HepG2 (cell line): ENCODE data around the gene TBC1D22A. TPM values are rescaled to one million over a fixed set of nuclear protein-coding genes. Genes with fewer than 3 reads are reported as not detected.

Experiments
- ATAC-seq: fragments of 200-7000 bp; cut with Tn5 transposase; 3 replicates; pipeline ENCODE4 v1.9.1; 2020; ENCODE audit warnings: mild to moderate bottlenecking, moderate library complexity
- BruUV-seq: library from RNA; stranded (reverse); fragments of 400-500 nt; replicated peaks from 2 replicates; lab custom pipeline; 2021; lab: Mats Ljungman, UMichigan
- CTCF ChIA-PET: fragments of 300-600 bp; formaldehyde crosslinking; extraction: SDS; loops from one replicate; lab custom pipeline; 2021; ENCODE audit warnings: low total read pairs, inconsistent platforms, low intra/inter-chr PET ratio; lab: Yijun Ruan, JAX
- POLR2A ChIA-PET: fragments of 350-600 bp; sonication (Branson Sonifier 250); formaldehyde crosslinking; loops from one replicate; lab custom pipeline; 2020; ENCODE audit warnings: antibody characterized with exemption, inconsistent platforms; lab: Yijun Ruan, JAX
- DNase-seq: peaks from one replicate; pipeline ENCODE4 v3.0.0-alpha.2; 2015; ENCODE audit warnings: low spot score
- FAIRE-seq: peaks from 3 replicates; lab custom pipeline; 2011; peaks lifted over from hg19 to GRCh38; lab: Jason Lieb, UNC
- H2AFZ ChIP-seq: one replicate; pipeline ENCODE4 v1.6.1; 2011; ENCODE audit warnings: low read length, inconsistent platforms
- H3K27ac ChIP-seq: fragments of 300-600 bp; 3 replicates; pipeline ENCODE4 v1.8.0; 2011; ENCODE audit warnings: mixed run types, mild to moderate bottlenecking, mixed read lengths, low read length, inconsistent platforms; ENCODE audit not compliant: insufficient read depth; ENCODE audit errors: extremely low read length
- H3K27me3 ChIP-seq, 2 experiments: fragments of 200-600 bp in 1 of 2; 2 replicates in 1 of 2; 3 replicates in 1 of 2; pipeline versions ENCODE4 v1.6.0 to v1.8.0; 2011; ENCODE audit warnings: low read length in 2 of 2, mild to moderate bottlenecking in 2 of 2, moderate library complexity in 2 of 2, inconsistent platforms in 1 of 2; ENCODE audit not compliant: insufficient read depth in 2 of 2, control insufficient read depth in 1 of 2
- H3K36me3 ChIP-seq, 2 experiments: fragments of 200-600 bp in 1 of 2; replicated peaks in 1 of 2; 2 replicates in 1 of 2; 3 replicates in 1 of 2; pipeline versions ENCODE4 v1.5.1 to v1.8.0; 2011; ENCODE audit warnings: low read length in 2 of 2, inconsistent platforms in 1 of 2; ENCODE audit not compliant: insufficient read depth in 2 of 2, control insufficient read depth in 1 of 2
- H3K4me1 ChIP-seq: 2 replicates; pipeline ENCODE4 v1.5.1; 2012; ENCODE audit warnings: low read length, inconsistent platforms; ENCODE audit not compliant: insufficient read depth
- H3K4me2 ChIP-seq: 2 replicates; pipeline ENCODE4 v1.6.0; 2011; ENCODE audit warnings: low read depth, low read length, inconsistent platforms
- H3K4me3 ChIP-seq, 3 experiments: fragments of 200-600 bp in 1 of 3; sonication (generic), shearing (Covaris generic) in 1 of 3; replicated peaks in 1 of 3; 2 replicates each; pipeline ENCODE4 v1.5.1; 2011 to 2016; ENCODE audit warnings: low read length in 3 of 3, inconsistent platforms in 2 of 3, low read depth in 2 of 3, mild to moderate bottlenecking in 2 of 3, control low read depth in 1 of 3, mixed read lengths in 1 of 3; ENCODE audit not compliant: insufficient read depth in 1 of 3
- H3K79me2 ChIP-seq: one replicate; pipeline ENCODE4 v1.6.1; 2011; ENCODE audit warnings: low read length, inconsistent platforms; ENCODE audit not compliant: insufficient read depth
- H3K9ac ChIP-seq: 2 replicates; pipeline ENCODE4 v1.6.0; 2011; ENCODE audit warnings: mild to moderate bottlenecking, low read depth, low read length, inconsistent platforms; ENCODE audit not compliant: insufficient read depth
- H3K9me3 ChIP-seq: 2 replicates; pipeline ENCODE4 v1.5.1; 2012; ENCODE audit warnings: mild to moderate bottlenecking, low read length
- H4K20me1 ChIP-seq: 2 replicates; pipeline ENCODE4 v1.6.0; 2011; ENCODE audit warnings: inconsistent platforms, mild to moderate bottlenecking, low read length, moderate library complexity; ENCODE audit not compliant: insufficient read depth
- HNRNPL ChIP-seq: fragments of 200-400 bp; formaldehyde crosslinking; IDR thresholded peaks from 2 replicates; pipeline ENCODE4 v1.6.1; 2017; ENCODE audit warnings: mild to moderate bottlenecking, low read depth, low read length
- JUN ChIP-seq: sonication (generic); formaldehyde crosslinking; IDR thresholded peaks from 2 replicates; pipeline ENCODE4 v1.4.0; 2020; ENCODE audit warnings: mild to moderate bottlenecking, missing genetic modification reagents
- PHF21A ChIP-seq: sonication (generic); formaldehyde crosslinking; IDR thresholded peaks from 2 replicates; pipeline ENCODE4 v1.5.0; 2020; ENCODE audit warnings: mild to moderate bottlenecking, missing genetic modification reagents
- PHF5A ChIP-seq: IDR thresholded peaks from one replicate; pipeline ENCODE4 v1.6.1; 2018; ENCODE audit warnings: low read depth, missing genetic modification reagents; ENCODE audit not compliant: unreplicated experiment
- RNF2 ChIP-seq: fragments of 450-650 bp; conservative IDR thresholded peaks from 2 replicates; pipeline ENCODE4 v1.6.1; 2016; ENCODE audit warnings: low read depth
- ZNF337 ChIP-seq: sonication (generic); formaldehyde crosslinking; IDR thresholded peaks from 2 replicates; pipeline ENCODE4 v1.5.1; 2020; ENCODE audit warnings: missing genetic modification reagents, low read depth, mild to moderate bottlenecking, borderline replicate concordance
- ZNF33B ChIP-seq: sonication (generic); formaldehyde crosslinking; IDR thresholded peaks from 2 replicates; pipeline ENCODE4 v1.5.1; 2020; ENCODE audit warnings: mild to moderate bottlenecking, missing genetic modification reagents
- ZNF792 ChIP-seq: IDR thresholded peaks from 2 replicates; pipeline ENCODE4 v1.6.1; 2016
- ZSCAN21 ChIP-seq: sonication (generic); formaldehyde crosslinking; IDR thresholded peaks from 2 replicates; pipeline ENCODE4 v1.8.0; 2022; ENCODE audit warnings: mild to moderate bottlenecking, missing genetic modification reagents, moderate library complexity, borderline replicate concordance
- WGBS: methylation state at CpG from one replicate; pipeline ENCODE4 v1.1.6; 2017; ENCODE audit warnings: low lambda C conversion rate; 5-methylcytosine and 5-hydroxymethylcytosine counted together
- in situ Hi-C: cut with HindIII; loops from 2 replicates; pipeline ENCODE4 v1.10.0; 2017; ENCODE audit warnings: low pct_unique_long_range_greater_than_20kb; ENCODE audit not compliant: extremely low pct_ligation_motif_present
- intact Hi-C: fragments of 100-400 bp; cut with micrococcal nuclease; formaldehyde crosslinking; loops from one replicate; pipeline ENCODE4 v1.10.0; 2022; ENCODE audit not compliant: unreplicated experiment
- polyA plus RNA-seq, 8 experiments: library from polyadenylated mRNA; depleted of rRNA in 3 of 8; stranded (reverse) in 7 of 8; unstranded in 1 of 8; fragments of >200 nt; fragmentation: Illumina TruSeq in 4 of 8; extraction: Trizol in 4 of 8; gene quantifications; 2 replicates each; pipeline versions ENCODE4 v1.2.1 to v1.2.3, GENCODE V29; 2011 to 2016; ENCODE audit warnings: low read depth in 4 of 8, missing spikeins in 1 of 8, mixed read lengths in 1 of 8; ENCODE audit not compliant: insufficient read depth in 1 of 8
- total RNA-seq, 5 experiments: library from RNA; depleted of rRNA; stranded (reverse); fragments of >200 nt; fragmentation: Illumina TruSeq; extraction: Trizol; gene quantifications; 2 replicates each; pipeline ENCODE4 v1.2.3, GENCODE V29; 2016; ENCODE audit warnings: low read depth in 1 of 5
- TF ChIP-seq, protein P1 (sequence below): fragments of 450-650 bp; IDR thresholded peaks from 2 replicates; pipeline ENCODE4 v1.6.1; 2017
- TF ChIP-seq, protein P2 (sequence below): sonication (generic); formaldehyde crosslinking; IDR thresholded peaks from 2 replicates; pipeline ENCODE4 v1.5.1; 2020; ENCODE audit warnings: mild to moderate bottlenecking, missing genetic modification reagents
- TF ChIP-seq, protein P3 (sequence below): IDR thresholded peaks from 2 replicates; pipeline ENCODE4 v1.6.1; 2012; ENCODE audit warnings: low read length, improper control_type of control experiment

Gene TBC1D22A
- total and polyA plus RNA-seq, 2 of the 13 experiments (the other 11 are each of a cell fraction or from before 2014, with no cell fraction given): 17.3 to 18.0 TPM

DNA sequence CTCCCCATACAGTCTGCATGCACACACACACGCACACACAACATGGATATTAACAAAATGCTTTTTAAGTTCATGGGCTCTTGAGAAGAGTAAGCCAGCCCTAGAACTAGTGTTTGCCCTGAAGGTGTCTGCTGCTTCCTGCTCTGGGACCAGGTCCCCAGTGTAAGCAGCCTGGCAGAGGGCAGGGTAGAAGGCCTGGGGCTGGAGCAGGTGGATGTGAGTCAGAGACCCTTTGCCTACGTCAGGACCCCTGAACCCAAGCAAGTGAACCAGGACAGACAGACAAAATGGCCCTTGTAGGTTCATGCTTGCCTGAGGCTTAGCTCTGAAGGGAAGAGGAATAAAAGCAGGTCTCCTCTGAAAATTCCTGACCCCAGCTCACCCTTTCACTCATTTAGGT, 357.9 kb downstream of the TBC1D22A start:
- DNase-seq: no peak
- CTCF ChIA-PET: no interaction called here
- POLR2A ChIA-PET: no interaction called here
- FAIRE-seq: no peak
- H3K79me2 ChIP-seq: no peaks in the 10 kb centered on the region
- H3K9me3 ChIP-seq: no peaks in the 10 kb centered on the region
- H3K4me2 ChIP-seq: no peak overlapping the region
- no peaks in the 10 kb centered on the region for H4K20me1 ChIP-seq
- peaks cover 7% of the 10 kb centered on the region; the same call in 1 of the 2 replicates for H3K4me1 ChIP-seq
- in situ Hi-C loops (no loop called here), intact Hi-C loops (no loop called here)
- WGBS: 91% methylated on average over 1 of the region's 2 CpGs
- H2AFZ ChIP-seq: no peak overlapping the region
- no peak overlapping the region for H3K4me3 ChIP-seq
- no TSS peak for BruUV-seq
- TF ChIP-seq ZNF33B (no peak), ZNF337 (no peak), JUN (CRISPR knock-in tag) (no peak)
- TF ChIP-seq, protein P1, sequence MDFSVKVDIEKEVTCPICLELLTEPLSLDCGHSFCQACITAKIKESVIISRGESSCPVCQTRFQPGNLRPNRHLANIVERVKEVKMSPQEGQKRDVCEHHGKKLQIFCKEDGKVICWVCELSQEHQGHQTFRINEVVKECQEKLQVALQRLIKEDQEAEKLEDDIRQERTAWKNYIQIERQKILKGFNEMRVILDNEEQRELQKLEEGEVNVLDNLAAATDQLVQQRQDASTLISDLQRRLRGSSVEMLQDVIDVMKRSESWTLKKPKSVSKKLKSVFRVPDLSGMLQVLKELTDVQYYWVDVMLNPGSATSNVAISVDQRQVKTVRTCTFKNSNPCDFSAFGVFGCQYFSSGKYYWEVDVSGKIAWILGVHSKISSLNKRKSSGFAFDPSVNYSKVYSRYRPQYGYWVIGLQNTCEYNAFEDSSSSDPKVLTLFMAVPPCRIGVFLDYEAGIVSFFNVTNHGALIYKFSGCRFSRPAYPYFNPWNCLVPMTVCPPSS: no peak
- H3K27me3 ChIP-seq: no peaks in the 10 kb centered on the region
- ATAC-seq: no peak
- H3K36me3 ChIP-seq: no peaks in the 10 kb centered on the region; a peak in 1 of 5 replicates
- H3K27ac ChIP-seq: no peak overlapping the region
- no peak overlapping the region for H3K9ac ChIP-seq

DNA sequence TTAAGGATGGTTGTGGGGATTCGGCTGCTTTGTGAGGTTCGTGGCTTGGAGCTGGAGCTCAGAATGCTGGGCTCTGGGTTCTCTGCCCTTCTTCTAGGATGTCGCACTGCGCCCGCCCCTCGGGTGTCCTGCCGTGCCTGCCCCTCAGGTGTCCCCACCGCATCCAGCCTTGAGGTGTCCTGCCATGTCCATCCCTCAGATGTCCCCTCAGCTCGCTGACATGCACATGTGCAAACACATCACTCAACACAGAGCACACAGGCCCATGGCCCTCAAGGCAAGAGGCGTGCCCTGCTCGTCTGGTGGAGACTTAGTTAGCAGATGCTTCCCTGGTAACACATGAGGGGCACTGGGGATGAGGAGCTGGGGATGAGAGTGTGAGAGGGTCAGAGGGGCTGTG, 359.3 kb downstream of the TBC1D22A start:
- no peak for FAIRE-seq
- Histone ChIP-seq H3K27ac (no peak overlapping the region), H2AFZ (no peak overlapping the region), H3K4me3 (no peak overlapping the region), H3K79me2 (no peaks in the 10 kb centered on the region), H3K27me3 (no peaks in the 10 kb centered on the region), H4K20me1 (no peaks in the 10 kb centered on the region), H3K9me3 (no peaks in the 10 kb centered on the region), H3K4me2 (no peak overlapping the region), H3K36me3 (no peaks in the 10 kb centered on the region; a peak in 1 of 5 replicates), H3K4me1 (peaks cover 7% of the 10 kb centered on the region; the same call in 1 of the 2 replicates), H3K9ac (no peak overlapping the region)
- in situ Hi-C loops (no loop called here), intact Hi-C loops (no loop called here)
- 97% methylated on average over 11 of the region's 11 CpGs for WGBS
- no peak for DNase-seq
- ChIA-PET POLR2A (no interaction called here), CTCF (no interaction called here)
- no peak for ATAC-seq
- BruUV-seq: no TSS peak
- no peak for TF ChIP-seq PHF21A (CRISPR knock-in tag)
- no peak for TF ChIP-seq HNRNPL
- TF ChIP-seq RNF2: no peak
- TF ChIP-seq PHF5A (CRISPR knock-in tag): no peak
- TF ChIP-seq, protein P2, sequence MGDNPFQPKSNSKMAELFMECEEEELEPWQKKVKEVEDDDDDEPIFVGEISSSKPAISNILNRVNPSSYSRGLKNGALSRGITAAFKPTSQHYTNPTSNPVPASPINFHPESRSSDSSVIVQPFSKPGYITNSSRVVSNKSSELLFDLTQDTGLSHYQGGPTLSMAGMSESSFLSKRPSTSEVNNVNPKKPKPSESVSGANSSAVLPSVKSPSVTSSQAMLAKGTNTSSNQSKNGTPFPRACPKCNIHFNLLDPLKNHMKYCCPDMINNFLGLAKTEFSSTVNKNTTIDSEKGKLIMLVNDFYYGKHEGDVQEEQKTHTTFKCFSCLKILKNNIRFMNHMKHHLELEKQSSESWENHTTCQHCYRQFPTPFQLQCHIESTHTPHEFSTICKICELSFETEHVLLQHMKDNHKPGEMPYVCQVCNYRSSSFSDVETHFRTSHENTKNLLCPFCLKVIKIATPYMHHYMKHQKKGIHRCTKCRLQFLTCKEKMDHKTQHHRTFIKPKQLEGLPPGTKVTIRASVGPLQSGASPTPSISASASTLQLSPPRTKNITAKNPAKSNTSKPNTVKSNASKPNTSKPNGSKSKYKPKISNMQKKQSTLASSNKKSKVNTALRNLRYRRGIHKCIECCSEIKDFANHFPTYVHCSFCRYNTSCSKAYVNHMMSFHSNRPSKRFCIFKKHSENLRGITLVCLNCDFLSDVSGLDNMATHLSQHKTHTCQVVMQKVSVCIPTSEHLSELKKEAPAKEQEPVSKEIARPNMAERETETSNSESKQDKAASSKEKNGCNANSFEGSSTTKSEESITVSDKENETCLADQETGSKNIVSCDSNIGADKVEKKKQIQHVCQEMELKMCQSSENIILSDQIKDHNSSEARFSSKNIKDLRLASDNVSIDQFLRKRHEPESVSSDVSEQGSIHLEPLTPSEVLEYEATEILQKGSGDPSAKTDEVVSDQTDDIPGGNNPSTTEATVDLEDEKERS: no peak
- TF ChIP-seq, protein P3, sequence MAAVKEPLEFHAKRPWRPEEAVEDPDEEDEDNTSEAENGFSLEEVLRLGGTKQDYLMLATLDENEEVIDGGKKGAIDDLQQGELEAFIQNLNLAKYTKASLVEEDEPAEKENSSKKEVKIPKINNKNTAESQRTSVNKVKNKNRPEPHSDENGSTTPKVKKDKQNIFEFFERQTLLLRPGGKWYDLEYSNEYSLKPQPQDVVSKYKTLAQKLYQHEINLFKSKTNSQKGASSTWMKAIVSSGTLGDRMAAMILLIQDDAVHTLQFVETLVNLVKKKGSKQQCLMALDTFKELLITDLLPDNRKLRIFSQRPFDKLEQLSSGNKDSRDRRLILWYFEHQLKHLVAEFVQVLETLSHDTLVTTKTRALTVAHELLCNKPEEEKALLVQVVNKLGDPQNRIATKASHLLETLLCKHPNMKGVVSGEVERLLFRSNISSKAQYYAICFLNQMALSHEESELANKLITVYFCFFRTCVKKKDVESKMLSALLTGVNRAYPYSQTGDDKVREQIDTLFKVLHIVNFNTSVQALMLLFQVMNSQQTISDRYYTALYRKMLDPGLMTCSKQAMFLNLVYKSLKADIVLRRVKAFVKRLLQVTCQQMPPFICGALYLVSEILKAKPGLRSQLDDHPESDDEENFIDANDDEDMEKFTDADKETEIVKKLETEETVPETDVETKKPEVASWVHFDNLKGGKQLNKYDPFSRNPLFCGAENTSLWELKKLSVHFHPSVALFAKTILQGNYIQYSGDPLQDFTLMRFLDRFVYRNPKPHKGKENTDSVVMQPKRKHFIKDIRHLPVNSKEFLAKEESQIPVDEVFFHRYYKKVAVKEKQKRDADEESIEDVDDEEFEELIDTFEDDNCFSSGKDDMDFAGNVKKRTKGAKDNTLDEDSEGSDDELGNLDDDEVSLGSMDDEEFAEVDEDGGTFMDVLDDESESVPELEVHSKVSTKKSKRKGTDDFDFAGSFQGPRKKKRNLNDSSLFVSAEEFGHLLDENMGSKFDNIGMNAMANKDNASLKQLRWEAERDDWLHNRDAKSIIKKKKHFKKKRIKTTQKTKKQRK: no peak
- TF ChIP-seq ZSCAN21 (CRISPR knock-in tag): no peak
- TF ChIP-seq ZNF792 (CRISPR knock-in tag): no peak
